B cell (primary cell): Measurements from ENCODE around the gene ADGRV1. TPM values are rescaled to one million over a fixed set of nuclear protein-coding genes. Genes with fewer than 3 reads are reported as not detected.

Experiments used
- ATAC-seq: fragments of 200-7000 bp; cut with Tn5 transposase; one replicate; pipeline ENCODE4 v1.10.0; 2021; ENCODE audit warnings: low read depth, mild to moderate bottlenecking, moderate number of reproducible peaks, moderate library complexity
- CTCF ChIA-PET: fragments of 350-600 bp; sonication (Branson Sonifier 250); formaldehyde crosslinking; loops from one replicate; lab custom pipeline; 2021; ENCODE audit warnings: antibody characterized with exemption, inconsistent platforms; lab: Charles Lee
- POLR2A ChIA-PET: fragments of 350-600 bp; sonication (Branson Sonifier 250); formaldehyde crosslinking; loops from one replicate; lab custom pipeline; 2021; ENCODE audit warnings: antibody characterized with exemption; lab: Charles Lee
- DNase-seq: peaks from one replicate; pipeline ENCODE4 v3.0.0; 2013
- H2AFZ ChIP-seq: 2 replicates; pipeline ENCODE4 v1.6.1; 2012; ENCODE audit warnings: mild to moderate bottlenecking, low read depth, low read length; ENCODE audit not compliant: insufficient read depth, poor library complexity, severe bottlenecking
- H3K27ac ChIP-seq, 2 donors: 1 replicate in 1 of 2; 2 replicates in 1 of 2; pipeline ENCODE4 v1.5.1; 2012 to 2013; ENCODE audit warnings: low read length in 2 of 2, mild to moderate bottlenecking in 2 of 2, moderate library complexity in 1 of 2
- H3K27me3 ChIP-seq, 4 experiments: fragments of 200-600 bp in 1 of 4; sonication (generic) in 1 of 4; replicated peaks in 1 of 4; 1 replicate in 2 of 4; 2 replicates in 2 of 4; pipeline versions ENCODE4 v1.6.1 to v1.7.0; 2013 to 2016; ENCODE audit warnings: low read length in 3 of 4, mild to moderate bottlenecking in 2 of 4, mixed read lengths in 1 of 4, moderate library complexity in 1 of 4; ENCODE audit not compliant: insufficient read depth in 4 of 4, control insufficient read depth in 3 of 4; ENCODE audit errors: control extremely low read depth in 1 of 4
- H3K36me3 ChIP-seq, 2 experiments: replicated peaks in 1 of 2; 1 replicate in 1 of 2; 2 replicates in 1 of 2; pipeline versions ENCODE4 v1.6.1 to v1.7.1; 2013; ENCODE audit warnings: low read length in 1 of 2; ENCODE audit not compliant: insufficient read depth in 2 of 2, control insufficient read depth in 1 of 2; ENCODE audit errors: control extremely low read depth in 1 of 2, extremely low read depth in 1 of 2
- H3K4me1 ChIP-seq, 2 donors: fragments of 200-600 bp in 1 of 2; sonication (generic) in 1 of 2; 1 replicate in 1 of 2; 2 replicates in 1 of 2; pipeline versions ENCODE4 v1.5.1 to v1.6.1; 2013 to 2017; ENCODE audit warnings: low read length in 2 of 2; ENCODE audit not compliant: control insufficient read depth in 2 of 2, insufficient read depth in 2 of 2
- H3K4me2 ChIP-seq: replicated peaks from 2 replicates; pipeline ENCODE3; 2012; ENCODE audit warnings: mild to moderate bottlenecking, low read depth, low read length; ENCODE audit not compliant: poor library complexity, severe bottlenecking
- H3K4me3 ChIP-seq, 5 experiments: fragments of 200-600 bp in 1 of 5; sonication (generic) in 1 of 5; 1 replicate in 3 of 5; 2 replicates in 2 of 5; pipeline versions ENCODE4 v1.5.1 to v1.7.0; 2011 to 2016; ENCODE audit warnings: low read length in 4 of 5, mild to moderate bottlenecking in 4 of 5, low read depth in 2 of 5, control low read depth in 1 of 5, moderate library complexity in 1 of 5; ENCODE audit not compliant: insufficient read depth in 1 of 5; ENCODE audit errors: control extremely low read depth in 1 of 5, extremely low read depth in 1 of 5
- H3K79me2 ChIP-seq: fragments of 200-600 bp; sonication (generic); one replicate; pipeline ENCODE4 v1.6.0; 2016; ENCODE audit warnings: low read length; ENCODE audit not compliant: control insufficient read depth, insufficient read depth
- H3K9ac ChIP-seq: fragments of 200-600 bp; sonication (generic); 2 replicates; pipeline ENCODE4 v1.6.1; 2017; ENCODE audit warnings: mild to moderate bottlenecking, low read length, moderate library complexity
- H3K9me3 ChIP-seq, 3 donors: one replicate each; pipeline versions ENCODE4 v1.6.1 to v1.7.1; 2013; ENCODE audit warnings: low read length in 2 of 3; ENCODE audit not compliant: control insufficient read depth in 2 of 3, insufficient read depth in 1 of 3; ENCODE audit errors: control extremely low read depth in 1 of 3
- H4K20me1 ChIP-seq: 2 replicates; pipeline ENCODE4 v1.6.0; 2012; ENCODE audit warnings: mild to moderate bottlenecking, low read length; ENCODE audit not compliant: insufficient read depth, control insufficient read depth, poor library complexity, severe bottlenecking
- H3K27ac Mint-ChIP-seq: one replicate; pipeline ENCODE4 v1.8.0; 2021; ENCODE audit warnings: mixed read lengths
- H3K27me3 Mint-ChIP-seq: one replicate; pipeline ENCODE4 v1.8.0; 2021; ENCODE audit warnings: mixed read lengths
- H3K4me1 Mint-ChIP-seq: one replicate; pipeline ENCODE4 v1.8.0; 2021; ENCODE audit warnings: mixed read lengths
- H3K4me3 Mint-ChIP-seq: one replicate; pipeline ENCODE4 v1.8.0; 2021; ENCODE audit warnings: mixed read lengths
- H3K9me3 Mint-ChIP-seq: one replicate; pipeline ENCODE4 v1.8.0; 2022; ENCODE audit warnings: mixed read lengths; ENCODE audit not compliant: insufficient read depth
- EZH2 ChIP-seq: IDR thresholded peaks from 2 replicates; pipeline ENCODE4 v1.6.1; 2012; ENCODE audit warnings: borderline replicate concordance, low read depth, mild to moderate bottlenecking, moderate library complexity, low read length; ENCODE audit not compliant: insufficient read depth, poor library complexity, severe bottlenecking
- WGBS: methylation state at CpG from one replicate; pipeline ENCODE4 v1.1.5; 2013; ENCODE audit warnings: missing lambda C conversion rate; ENCODE audit not compliant: insufficient coverage; 5-methylcytosine and 5-hydroxymethylcytosine counted together
- intact Hi-C: fragments of 100-400 bp; cut with micrococcal nuclease; formaldehyde crosslinking; loops from one replicate; pipeline ENCODE4 v1.10.0; 2022
- polyA plus RNA-seq: library from polyadenylated mRNA; depleted of rRNA; stranded (reverse); fragments of >200 nt; gene quantifications from 2 replicates; pipeline ENCODE4 v1.2.3, GENCODE V29; 2012
- total RNA-seq, 2 donors: library from RNA; stranded (reverse); fragments of 120-200 nt in 1 of 2; gene quantifications; 1 replicate in 1 of 2; 2 replicates in 1 of 2; pipeline versions ENCODE4 v1.2.3 to v1.2.4, GENCODE V29; 2013 to 2022
- TF ChIP-seq, protein P1 (sequence below): fragments of 200-600 bp; IDR thresholded peaks from one replicate; pipeline ENCODE4 v1.8.0; 2022; ENCODE audit warnings: antibody characterized with exemption, mild to moderate bottlenecking

The ADGRV1 gene
- total and polyA plus RNA-seq, 2 donors (not counting 1 experiment from before 2014, with no cell fraction given): 0.07 TPM; not detected in 1

- H3K27me3 Mint-ChIP-seq: peaks cover 21% of the 10 kb centered on the region
- intact Hi-C loops: no loop called here
- CTCF ChIA-PET: no interaction called here
Measured at GRCh38 chr5:90882448-90882847, 323.9 kb downstream of the ADGRV1 start.

GRCh38 chr5:90885180-90885868 is 326.7 kb downstream of the ADGRV1 start:
- H3K36me3 ChIP-seq: no peaks in the 10 kb centered on the region
- ChIA-PET CTCF (interaction anchor here (1.3 kb wide), 1 partner anchor 534 kb away, joined by 3 read pairs; no protein-coding TSS in a partner anchor), POLR2A (no interaction called here)
- no peaks in the 10 kb centered on the region for H3K4me1 Mint-ChIP-seq
- H3K27me3 ChIP-seq: no peaks in the 10 kb centered on the region
- H3K27me3 Mint-ChIP-seq: peaks cover 17% of the 10 kb centered on the region
- no peak overlapping the region for H3K9ac ChIP-seq
- DNase-seq: no peak
- WGBS: 67% methylated on average over 1 of the region's 1 CpG
- no peak for ATAC-seq
- no peak overlapping the region for H3K4me3 ChIP-seq
- no peak overlapping the region for H2AFZ ChIP-seq
- H4K20me1 ChIP-seq: no peaks in the 10 kb centered on the region
- no peaks in the 10 kb centered on the region for H3K4me1 ChIP-seq
- no peak overlapping the region for H3K4me3 Mint-ChIP-seq
- H3K27ac ChIP-seq: no peak overlapping the region
- H3K9me3 Mint-ChIP-seq: no peaks in the 10 kb centered on the region
- H3K9me3 ChIP-seq: no peaks in the 10 kb centered on the region
- TF ChIP-seq EZH2: no peak
- TF ChIP-seq, protein P1, sequence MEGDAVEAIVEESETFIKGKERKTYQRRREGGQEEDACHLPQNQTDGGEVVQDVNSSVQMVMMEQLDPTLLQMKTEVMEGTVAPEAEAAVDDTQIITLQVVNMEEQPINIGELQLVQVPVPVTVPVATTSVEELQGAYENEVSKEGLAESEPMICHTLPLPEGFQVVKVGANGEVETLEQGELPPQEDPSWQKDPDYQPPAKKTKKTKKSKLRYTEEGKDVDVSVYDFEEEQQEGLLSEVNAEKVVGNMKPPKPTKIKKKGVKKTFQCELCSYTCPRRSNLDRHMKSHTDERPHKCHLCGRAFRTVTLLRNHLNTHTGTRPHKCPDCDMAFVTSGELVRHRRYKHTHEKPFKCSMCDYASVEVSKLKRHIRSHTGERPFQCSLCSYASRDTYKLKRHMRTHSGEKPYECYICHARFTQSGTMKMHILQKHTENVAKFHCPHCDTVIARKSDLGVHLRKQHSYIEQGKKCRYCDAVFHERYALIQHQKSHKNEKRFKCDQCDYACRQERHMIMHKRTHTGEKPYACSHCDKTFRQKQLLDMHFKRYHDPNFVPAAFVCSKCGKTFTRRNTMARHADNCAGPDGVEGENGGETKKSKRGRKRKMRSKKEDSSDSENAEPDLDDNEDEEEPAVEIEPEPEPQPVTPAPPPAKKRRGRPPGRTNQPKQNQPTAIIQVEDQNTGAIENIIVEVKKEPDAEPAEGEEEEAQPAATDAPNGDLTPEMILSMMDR: no peak
- intact Hi-C loops: no loop called here
- H3K79me2 ChIP-seq: no peaks in the 10 kb centered on the region
- H3K27ac Mint-ChIP-seq: no peak overlapping the region
- no peak overlapping the region for H3K4me2 ChIP-seq

More at GRCh38 chr5:90882448-90882847, 323.9 kb downstream of the ADGRV1 start:
- ATAC-seq: no peak
- Histone ChIP-seq H3K27ac (no peak overlapping the region), H3K4me2 (no peak overlapping the region), H3K79me2 (no peaks in the 10 kb centered on the region), H3K27me3 (no peaks in the 10 kb centered on the region), H3K36me3 (no peaks in the 10 kb centered on the region), H3K9me3 (no peaks in the 10 kb centered on the region), H4K20me1 (no peaks in the 10 kb centered on the region), H3K9ac (no peak overlapping the region), H2AFZ (no peak overlapping the region), H3K4me1 (no peaks in the 10 kb centered on the region), H3K4me3 (no peak overlapping the region)
- H3K27ac Mint-ChIP-seq: no peak overlapping the region
- no CpG with 5 or more reads among the region's 2 CpGs for WGBS
- no peak overlapping the region for H3K4me3 Mint-ChIP-seq
- no peaks in the 10 kb centered on the region for H3K9me3 Mint-ChIP-seq
- no peak for DNase-seq
- H3K4me1 Mint-ChIP-seq: no peaks in the 10 kb centered on the region
- TF ChIP-seq EZH2: no peak
- TF ChIP-seq, protein P1: no peak
- POLR2A ChIA-PET: no interaction called here
